SU-DHL-6 (cell line): ENCODE results near the gene TP53BP2.

Experiments
- EZH2phosphoT487 ChIP-seq: fragments of 200-600 bp; sonication (generic), shearing (Covaris generic); conservative IDR thresholded peaks from 2 replicates; pipeline ENCODE4 v1.6.1; 2018; ENCODE audit warnings: mild to moderate bottlenecking, antibody characterized with exemption, low read length, moderate library complexity, mixed read lengths
- TF ChIP-seq, protein P1 (sequence below): fragments of 200-600 bp; sonication (generic); IDR thresholded peaks from one replicate; pipeline ENCODE4 v1.5.1; 2017; ENCODE audit warnings: antibody characterized with exemption, mild to moderate bottlenecking, low read length, moderate library complexity; ENCODE audit not compliant: insufficient read depth, poor library complexity, severe bottlenecking

DNA sequence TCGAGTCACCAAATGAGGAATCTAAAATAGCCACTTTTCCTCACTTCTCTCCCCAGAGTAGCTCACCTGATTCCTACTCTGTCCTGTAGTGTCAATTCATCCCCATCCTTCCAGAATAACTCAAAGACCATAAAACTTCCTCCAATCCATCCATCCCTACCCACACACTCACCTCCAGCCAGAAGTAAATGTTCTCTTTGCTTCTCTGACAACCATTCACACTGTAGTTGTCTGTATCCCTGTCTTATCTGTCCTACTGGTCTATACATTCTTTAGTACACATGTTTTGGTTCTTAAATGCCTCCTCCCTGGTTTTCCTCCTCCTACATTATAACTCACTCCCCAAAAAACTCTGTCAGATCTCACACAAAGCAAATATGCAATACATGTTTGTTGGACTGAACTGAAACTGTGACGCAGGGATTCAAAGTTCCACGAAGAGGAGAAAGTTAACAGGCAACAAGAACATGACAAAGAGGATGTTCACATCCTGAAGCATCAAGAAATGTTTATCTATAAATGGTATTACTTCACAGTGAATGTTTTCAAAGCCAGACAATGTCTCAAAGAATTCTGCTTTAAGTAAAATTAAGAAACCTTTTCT is 11.0 kb downstream of the TP53BP2 start:
- TF ChIP-seq, protein P1, sequence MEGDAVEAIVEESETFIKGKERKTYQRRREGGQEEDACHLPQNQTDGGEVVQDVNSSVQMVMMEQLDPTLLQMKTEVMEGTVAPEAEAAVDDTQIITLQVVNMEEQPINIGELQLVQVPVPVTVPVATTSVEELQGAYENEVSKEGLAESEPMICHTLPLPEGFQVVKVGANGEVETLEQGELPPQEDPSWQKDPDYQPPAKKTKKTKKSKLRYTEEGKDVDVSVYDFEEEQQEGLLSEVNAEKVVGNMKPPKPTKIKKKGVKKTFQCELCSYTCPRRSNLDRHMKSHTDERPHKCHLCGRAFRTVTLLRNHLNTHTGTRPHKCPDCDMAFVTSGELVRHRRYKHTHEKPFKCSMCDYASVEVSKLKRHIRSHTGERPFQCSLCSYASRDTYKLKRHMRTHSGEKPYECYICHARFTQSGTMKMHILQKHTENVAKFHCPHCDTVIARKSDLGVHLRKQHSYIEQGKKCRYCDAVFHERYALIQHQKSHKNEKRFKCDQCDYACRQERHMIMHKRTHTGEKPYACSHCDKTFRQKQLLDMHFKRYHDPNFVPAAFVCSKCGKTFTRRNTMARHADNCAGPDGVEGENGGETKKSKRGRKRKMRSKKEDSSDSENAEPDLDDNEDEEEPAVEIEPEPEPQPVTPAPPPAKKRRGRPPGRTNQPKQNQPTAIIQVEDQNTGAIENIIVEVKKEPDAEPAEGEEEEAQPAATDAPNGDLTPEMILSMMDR = no peak
- TF ChIP-seq EZH2phosphoT487 = no peak
